Activated CD8-positive, alpha-beta T cell treated with anti-CD3 and anti-CD28 coated beads, Interleukin-2, amount 10 ng/mL, durations not matched to agents 7 days and 5 days (primary cell): ENCODE results near the gene PCIF1. TPM values are rescaled to one million over a fixed set of nuclear protein-coding genes. Genes with fewer than 3 reads are reported as not detected.

Source experiments
- ATAC-seq: fragments of 150-1000 bp; cut with Tn5 transposase; one replicate; pipeline ENCODE4 v1.10.0; 2021; ENCODE audit warnings: moderate library complexity
- CTCF ChIA-PET: fragments of 350-600 bp; sonication (Branson Sonifier 250); formaldehyde crosslinking; loops from one replicate; lab custom pipeline; 2021; ENCODE audit warnings: antibody characterized with exemption; lab: Charles Lee
- POLR2A ChIA-PET: fragments of 350-600 bp; sonication (Branson Sonifier 250); formaldehyde crosslinking; loops from one replicate; lab custom pipeline; 2021; ENCODE audit warnings: antibody characterized with exemption; lab: Charles Lee
- DNase-seq: peaks from one replicate; pipeline ENCODE4 v3.0.0-alpha.2; 2020
- H3K27ac Mint-ChIP-seq: one replicate; pipeline ENCODE4 v1.8.0; 2021; ENCODE audit warnings: mild to moderate bottlenecking, mixed read lengths
- H3K27me3 Mint-ChIP-seq: one replicate; pipeline ENCODE4 v1.8.0; 2021; ENCODE audit warnings: low read depth, mixed read lengths
- H3K36me3 Mint-ChIP-seq: one replicate; pipeline ENCODE4 v1.8.0; 2021; ENCODE audit warnings: low read depth, mixed read lengths
- H3K4me1 Mint-ChIP-seq: one replicate; pipeline ENCODE4 v1.8.0; 2021; ENCODE audit warnings: low read depth, mixed read lengths
- H3K4me3 Mint-ChIP-seq: one replicate; pipeline ENCODE4 v1.8.0; 2021; ENCODE audit warnings: mild to moderate bottlenecking, mixed read lengths
- H3K9me3 Mint-ChIP-seq: one replicate; pipeline ENCODE4 v1.8.0; 2022; ENCODE audit warnings: mixed read lengths; ENCODE audit not compliant: insufficient read depth
- total RNA-seq, 2 experiments: library from RNA; stranded (reverse); gene quantifications; one replicate each; pipeline ENCODE4 v1.2.3, GENCODE V29; 2021

Gene PCIF1
- total RNA-seq, 2 experiments from 2014 or later: 40.3 to 41.2 TPM

- DNase-seq: no peak
- H3K4me3 Mint-ChIP-seq: no peak overlapping the region
- CTCF ChIA-PET: no interaction called here
Measured at GRCh38 chr20:45917790-45918141, 16.7 kb upstream of the PCIF1 start.

GRCh38 chr20:45918182-45918737 lies 16.2 kb upstream of the PCIF1 start:
- H3K27me3 Mint-ChIP-seq: peaks cover 34% of the 10 kb centered on the region
- no peak overlapping the region for H3K4me3 Mint-ChIP-seq

More at GRCh38 chr20:45917790-45918141, 16.7 kb upstream of the PCIF1 start:
- POLR2A ChIA-PET: no interaction called here
- Mint-ChIP-seq H3K27me3 (peaks cover 35% of the 10 kb centered on the region), H3K36me3 (no peaks in the 10 kb centered on the region), H3K9me3 (no peaks in the 10 kb centered on the region), H3K27ac (no peak overlapping the region), H3K4me1 (peaks cover 4% of the 10 kb centered on the region)
- no peak for ATAC-seq

GRCh38 chr20:45918779-45919537 lies 15.5 kb upstream of the PCIF1 start:
- H3K4me1 Mint-ChIP-seq: peaks cover 4% of the 10 kb centered on the region
- no peak overlapping the region for H3K4me3 Mint-ChIP-seq
- no peaks in the 10 kb centered on the region for H3K9me3 Mint-ChIP-seq
- H3K27ac Mint-ChIP-seq: no peak overlapping the region
- no peak for DNase-seq
- ChIA-PET POLR2A (interaction anchor here (1.2 kb wide), 1 partner anchor 16 kb away, joined by 5 read pairs; the partner anchor contains the start of gene PCIF1), CTCF (no interaction called here)
- no peak for ATAC-seq
- peaks cover 35% of the 10 kb centered on the region for H3K27me3 Mint-ChIP-seq
- no peaks in the 10 kb centered on the region for H3K36me3 Mint-ChIP-seq

More at GRCh38 chr20:45918182-45918737, 16.2 kb upstream of the PCIF1 start:
- Mint-ChIP-seq H3K36me3 (no peaks in the 10 kb centered on the region), H3K4me1 (peaks cover 4% of the 10 kb centered on the region), H3K27ac (no peak overlapping the region), H3K9me3 (no peaks in the 10 kb centered on the region)
- ChIA-PET CTCF (no interaction called here), POLR2A (no interaction called here)
- ATAC-seq: no peak
- no peak for DNase-seq

GRCh38 chr20:45919542-45920399 lies 14.7 kb upstream of the PCIF1 start:
- DNase-seq: no peak
- Mint-ChIP-seq H3K27me3 (peaks cover 27% of the 10 kb centered on the region), H3K9me3 (no peaks in the 10 kb centered on the region), H3K4me3 (no peak overlapping the region), H3K4me1 (peaks cover under 1% of the 10 kb centered on the region), H3K36me3 (no peaks in the 10 kb centered on the region), H3K27ac (no peak overlapping the region)
- ChIA-PET POLR2A (interaction anchor here (0.7 to 1.2 kb wide), 2 partner anchors 15 to 28 kb away, joined by 3 to 5 read pairs; partner anchors contain the start of gene PCIF1), CTCF (interaction anchor here (1.3 to 1.9 kb wide), 2 partner anchors 13 to 50 kb away, joined by 5 to 6 read pairs; no protein-coding TSS in a partner anchor)
- ATAC-seq: no peak

- Mint-ChIP-seq H3K36me3 (no peaks in the 10 kb centered on the region), H3K4me1 (no peaks in the 10 kb centered on the region), H3K9me3 (no peaks in the 10 kb centered on the region), H3K4me3 (no peak overlapping the region), H3K27me3 (peaks cover 27% of the 10 kb centered on the region), H3K27ac (no peak overlapping the region)
- ChIA-PET POLR2A (no interaction called here), CTCF (interaction anchor here (0.8 to 1.9 kb wide), 3 partner anchors 13 to 122 kb away, joined by 3 to 6 read pairs (median 5); no protein-coding TSS in a partner anchor)
- ATAC-seq (no peak), DNase-seq (no peak)
Measured at GRCh38 chr20:45920462-45921336, 13.8 kb upstream of the PCIF1 start.

GRCh38 chr20:45921337-45922189 lies 12.9 kb upstream of the PCIF1 start:
- Mint-ChIP-seq H3K27ac (no peak overlapping the region), H3K9me3 (no peaks in the 10 kb centered on the region), H3K4me3 (no peak overlapping the region), H3K36me3 (no peaks in the 10 kb centered on the region), H3K4me1 (no peaks in the 10 kb centered on the region), H3K27me3 (peaks cover 22% of the 10 kb centered on the region)
- ATAC-seq (no peak), DNase-seq (no peak)
- ChIA-PET CTCF (interaction anchor here (0.8 to 1.9 kb wide), 3 partner anchors 12 to 123 kb away, joined by 3 to 6 read pairs (median 5); no protein-coding TSS in a partner anchor), POLR2A (no interaction called here)

- H3K9me3 Mint-ChIP-seq: no peaks in the 10 kb centered on the region
- no peak overlapping the region for H3K27ac Mint-ChIP-seq
- ChIA-PET POLR2A (interaction anchor here (4.7 kb wide), 1 partner anchor 9 kb away, joined by 30 read pairs; the partner anchor contains the start of gene PCIF1), CTCF (interaction anchor here (1.0 kb wide), 1 partner anchor 45 kb away, joined by 3 read pairs; no protein-coding TSS in a partner anchor)
- H3K4me3 Mint-ChIP-seq: no peak overlapping the region
- H3K36me3 Mint-ChIP-seq: no peaks in the 10 kb centered on the region
- ATAC-seq: no peak
- no peak for DNase-seq
- H3K4me1 Mint-ChIP-seq: no peaks in the 10 kb centered on the region
- peaks cover 19% of the 10 kb centered on the region for H3K27me3 Mint-ChIP-seq
Measured at GRCh38 chr20:45924391-45925261, 9.9 kb upstream of the PCIF1 start.

GRCh38 chr20:45925821-45926506 lies 8.5 kb upstream of the PCIF1 start:
- H3K36me3 Mint-ChIP-seq: no peaks in the 10 kb centered on the region
- no peak overlapping the region for H3K27ac Mint-ChIP-seq
- ATAC-seq: no peak
- peaks cover 10% of the 10 kb centered on the region for H3K27me3 Mint-ChIP-seq
- no peak overlapping the region for H3K4me3 Mint-ChIP-seq
- POLR2A ChIA-PET: interaction anchor here (1.1 to 4.7 kb wide), 2 partner anchors 8 to 45 kb away, joined by 3 to 30 read pairs; partner anchors contain the start of genes PCIF1 and ZSWIM1
- DNase-seq: no peak
- no peaks in the 10 kb centered on the region for H3K4me1 Mint-ChIP-seq
- CTCF ChIA-PET: no interaction called here
- no peaks in the 10 kb centered on the region for H3K9me3 Mint-ChIP-seq

- Mint-ChIP-seq H3K9me3 (no peaks in the 10 kb centered on the region), H3K4me1 (no peaks in the 10 kb centered on the region), H3K36me3 (no peaks in the 10 kb centered on the region), H3K4me3 (no peak overlapping the region), H3K27me3 (peaks cover 5% of the 10 kb centered on the region), H3K27ac (no peak overlapping the region)
- no peak for ATAC-seq
- no peak for DNase-seq
- ChIA-PET CTCF (interaction anchor here (1.6 kb wide), 1 partner anchor 103 kb away, joined by 5 read pairs; no protein-coding TSS in a partner anchor), POLR2A (interaction anchor here (1.1 to 4.7 kb wide), 2 partner anchors 7 to 46 kb away, joined by 3 to 30 read pairs; partner anchors contain the start of genes PCIF1 and ZSWIM1)
Measured at GRCh38 chr20:45926731-45927070, 7.8 kb upstream of the PCIF1 start.
